ENCODE results near the gene DMRTB1.
A peak's percentile ranks its signal among the peaks of the same experiment; 100 is the strongest.

GRCh38 chr1:53473463-53473862, 14.3 kb downstream of the DMRTB1 start:
- TF ChIP-seq CTCF (IDR thresholded peaks at IDR 0.05) = peak in 1 of 3 experiments; percentile 12
- TF ChIP-seq POLR2A (IDR thresholded peaks at IDR 0.05) = no peak

Data from testis (tissue), 2 donors.